HG02840 (cell line): ENCODE data around the gene MBNL3.

Experiments used
- ATAC-seq: cut with Tn5 transposase; IDR thresholded peaks from one replicate; pipeline ENCODE4 v1.9.1; 2021; ENCODE audit warnings: mild to moderate bottlenecking, moderate library complexity, moderate number of reproducible peaks; ENCODE audit not compliant: unreplicated experiment, low FRiP score

Gene MBNL3

GRCh38 chrX:132425744-132426318 is 63.0 kb downstream of the MBNL3 start:
- no peak for ATAC-seq

- no peak for ATAC-seq
Observed at GRCh38 chrX:132423323-132423722, 65.5 kb downstream of the MBNL3 start.

GRCh38 chrX:132415012-132415411 is 73.8 kb downstream of the MBNL3 start:
- no peak for ATAC-seq

- no peak for ATAC-seq
Observed at GRCh38 chrX:132414404-132414803, 74.4 kb downstream of the MBNL3 start.

- no peak for ATAC-seq
Observed at GRCh38 chrX:132413459-132413858, 75.4 kb downstream of the MBNL3 start.

GRCh38 chrX:132412208-132412607 is 76.6 kb downstream of the MBNL3 start:
- no peak for ATAC-seq

GRCh38 chrX:132411310-132411977 is 77.4 kb downstream of the MBNL3 start:
- ATAC-seq = no peak

- ATAC-seq = no peak
Observed at GRCh38 chrX:132409780-132410556, 78.9 kb downstream of the MBNL3 start.

GRCh38 chrX:132407691-132408090 is 81.1 kb downstream of the MBNL3 start:
- no peak for ATAC-seq

GRCh38 chrX:132406106-132406505 is 82.7 kb downstream of the MBNL3 start:
- ATAC-seq = no peak

GRCh38 chrX:132404266-132404665 is 84.6 kb downstream of the MBNL3 start:
- ATAC-seq = no peak

GRCh38 chrX:132401935-132402334 is 86.9 kb downstream of the MBNL3 start:
- ATAC-seq = no peak

- no peak for ATAC-seq
Observed at GRCh38 chrX:132400706-132401105, 88.1 kb downstream of the MBNL3 start.

- ATAC-seq = no peak
Observed at GRCh38 chrX:132395645-132396044, 93.2 kb downstream of the MBNL3 start.

- no peak for ATAC-seq
Observed at GRCh38 chrX:132395026-132395425, 93.8 kb downstream of the MBNL3 start.

- ATAC-seq = no peak
Observed at GRCh38 chrX:132394591-132394990, 94.2 kb downstream of the MBNL3 start.

- ATAC-seq = no peak
Observed at GRCh38 chrX:132393992-132394391, 94.8 kb downstream of the MBNL3 start.

GRCh38 chrX:132393485-132393884 is 95.4 kb downstream of the MBNL3 start:
- no peak for ATAC-seq

GRCh38 chrX:132393085-132393484 is 95.8 kb downstream of the MBNL3 start:
- no peak for ATAC-seq

GRCh38 chrX:132390792-132391191 is 98.0 kb downstream of the MBNL3 start:
- ATAC-seq = no peak

GRCh38 chrX:132389480-132389879 is 99.4 kb downstream of the MBNL3 start:
- no peak for ATAC-seq

GRCh38 chrX:132388371-132388770 is 100.5 kb downstream of the MBNL3 start:
- no peak for ATAC-seq
